ENCODE results near the gene CRYAB. TPM values are rescaled to one million over a fixed set of nuclear protein-coding genes. Genes with fewer than 3 reads are reported as not detected.
"Not testable (repeated sequence)": the region's sequence is repeated elsewhere in the genome, so short reads cannot be mapped to it uniquely, and the experiment has no call there.

CRYAB gene
- total RNA-seq, 1 experiment from 2014 or later, result not detected

GRCh38 chr11:111886844-111887243 lies 24.7 kb downstream of the CRYAB start:
- DNase-seq, result no peak
- H3K9me3 ChIP-seq (ENCODE audit: insufficient read depth, low read depth), result no peaks in the 10 kb centered on the region
- H3K27me3 ChIP-seq (ENCODE audit: insufficient read depth, low read depth), result no peaks in the 10 kb centered on the region
- H3F3A ChIP-seq (ENCODE audit: insufficient read depth, low read depth), result no peaks in the 10 kb centered on the region; the same call in 1 of the 2 replicates
- no peak overlapping the region for H3K4me3 ChIP-seq
- no peak overlapping the region for H3K4me2 ChIP-seq
- no peak overlapping the region for H2AFZ ChIP-seq
- no peaks in the 10 kb centered on the region for H3K36me3 ChIP-seq (ENCODE audit: low read depth)
- ChIA-PET CTCF (no interaction called here), POLR2A (ENCODE audit: unreplicated experiment) (no interaction called here)
- no peaks in the 10 kb centered on the region for H3K9me2 ChIP-seq (ENCODE audit: insufficient read depth)
- no peaks in the 10 kb centered on the region for H3K4me1 ChIP-seq (replicated peaks; ENCODE audit: insufficient read depth)
- H3K27ac ChIP-seq, result no peak overlapping the region
- TF ChIP-seq EZH2 (IDR thresholded peaks at IDR 0.05; ENCODE audit: low read depth), result no peak
- no peak for TF ChIP-seq CTCF (conservative IDR thresholded peaks at IDR 0.05)
- intact Hi-C loops (cut with micrococcal nuclease; ENCODE audit: unreplicated experiment), result no loop called here
- BruUV-seq (replicated peaks), result no TSS peak
- no peaks in the 10 kb centered on the region for H4K20me1 ChIP-seq (ENCODE audit: insufficient read depth)
- H3K79me2 ChIP-seq (ENCODE audit: low read depth), result no peaks in the 10 kb centered on the region

GRCh38 chr11:111886032-111886431 lies 25.5 kb downstream of the CRYAB start:
- CTCF ChIA-PET, result no interaction called here

GRCh38 chr11:111885053-111885452 lies 26.5 kb downstream of the CRYAB start:
- H3K4me2 ChIP-seq; H3K36me3 ChIP-seq (ENCODE audit: low read depth); H4K20me1 ChIP-seq (ENCODE audit: insufficient read depth); H3K4me1 ChIP-seq (replicated peaks; ENCODE audit: insufficient read depth); H3K79me2 ChIP-seq (ENCODE audit: low read depth); H2AFZ ChIP-seq; POLR2A ChIA-PET (ENCODE audit: unreplicated experiment); H3K4me3 ChIP-seq; H3K27me3 ChIP-seq (ENCODE audit: insufficient read depth, low read depth); H3F3A ChIP-seq (ENCODE audit: insufficient read depth, low read depth); H3K9me3 ChIP-seq (ENCODE audit: insufficient read depth, low read depth); DNase-seq; BruUV-seq (replicated peaks); H3K9me2 ChIP-seq (ENCODE audit: insufficient read depth); H3K27ac ChIP-seq; intact Hi-C loops (cut with micrococcal nuclease; ENCODE audit: unreplicated experiment): not testable (repeated sequence)
- CTCF ChIA-PET, result interaction anchor here (0.6 kb wide), 1 partner anchor 1685 kb away, joined by 3 read pairs; no protein-coding TSS in a partner anchor

More at GRCh38 chr11:111886032-111886431, 25.5 kb downstream of the CRYAB start:
- Histone ChIP-seq H3K9me2 (ENCODE audit: insufficient read depth) (no peaks in the 10 kb centered on the region), H3K27me3 (ENCODE audit: insufficient read depth, low read depth) (no peaks in the 10 kb centered on the region), H3K4me1 (replicated peaks; ENCODE audit: insufficient read depth) (no peaks in the 10 kb centered on the region), H2AFZ (no peak overlapping the region), H3K9me3 (ENCODE audit: insufficient read depth, low read depth) (no peaks in the 10 kb centered on the region), H3K4me3 (no peak overlapping the region), H3K79me2 (ENCODE audit: low read depth) (no peaks in the 10 kb centered on the region), H3F3A (ENCODE audit: insufficient read depth, low read depth) (no peaks in the 10 kb centered on the region; the same call in 1 of the 2 replicates), H3K27ac (no peak overlapping the region), H3K4me2 (no peak overlapping the region), H4K20me1 (ENCODE audit: insufficient read depth) (no peaks in the 10 kb centered on the region), H3K36me3 (ENCODE audit: low read depth) (no peaks in the 10 kb centered on the region)
- no TSS peak for BruUV-seq (replicated peaks)
- no peak for DNase-seq
- TF ChIP-seq EZH2 (IDR thresholded peaks at IDR 0.05; ENCODE audit: low read depth) (no peak), CTCF (conservative IDR thresholded peaks at IDR 0.05) (no peak)
- intact Hi-C loops (cut with micrococcal nuclease; ENCODE audit: unreplicated experiment), result no loop called here
- POLR2A ChIA-PET (ENCODE audit: unreplicated experiment), result no interaction called here

- H4K20me1 ChIP-seq (ENCODE audit: insufficient read depth), result no peaks in the 10 kb centered on the region
- CTCF ChIA-PET, result no interaction called here
- no peaks in the 10 kb centered on the region for H3K27me3 ChIP-seq (ENCODE audit: insufficient read depth, low read depth)
- intact Hi-C loops (cut with micrococcal nuclease; ENCODE audit: unreplicated experiment), result no loop called here
- H3K27ac ChIP-seq, result no peak overlapping the region
- H3K79me2 ChIP-seq (ENCODE audit: low read depth), result peaks cover 15% of the 10 kb centered on the region
- H3K4me1 ChIP-seq (replicated peaks; ENCODE audit: insufficient read depth), result peaks cover 10% of the 10 kb centered on the region
- H3K9me3 ChIP-seq (ENCODE audit: insufficient read depth, low read depth), result no peaks in the 10 kb centered on the region
- POLR2A ChIA-PET (ENCODE audit: unreplicated experiment), result interaction anchor here (0.5 kb wide), 1 partner anchor 18 kb away, joined by 9 read pairs; no protein-coding TSS in a partner anchor
- H3F3A ChIP-seq (ENCODE audit: insufficient read depth, low read depth), result peaks cover 14% of the 10 kb centered on the region
- no peaks in the 10 kb centered on the region for H3K36me3 ChIP-seq (ENCODE audit: low read depth)
- BruUV-seq (replicated peaks), result no TSS peak
- no peak overlapping the region for H3K4me2 ChIP-seq
- no peak for DNase-seq
- TF ChIP-seq CTCF (conservative IDR thresholded peaks at IDR 0.05) (no peak), EZH2 (IDR thresholded peaks at IDR 0.05; ENCODE audit: low read depth) (no peak)
- H2AFZ ChIP-seq, result no peak overlapping the region
- H3K9me2 ChIP-seq (ENCODE audit: insufficient read depth), result no peaks in the 10 kb centered on the region
- no peak overlapping the region for H3K4me3 ChIP-seq
Observed at GRCh38 chr11:111882202-111882601, 29.4 kb downstream of the CRYAB start.
